K562 (cell line): ENCODE data around the gene MDC1. TPM values are rescaled to one million over a fixed set of nuclear protein-coding genes. Genes with fewer than 3 reads are reported as not detected.

Experiments
- ARNT ChIP-seq, 2 experiments: fragments of 450-650 bp; IDR thresholded peaks; 2 replicates each; pipeline ENCODE4 v1.6.1; 2016; ENCODE audit warnings: mild to moderate bottlenecking in 1 of 2
- E4F1 ChIP-seq: fragments of 250-450 bp; sonication (Bioruptor Pico); IDR thresholded peaks from 2 replicates; pipeline ENCODE4 v1.5.0; 2021; ENCODE audit warnings: mild to moderate bottlenecking, borderline replicate concordance
- ETV5 ChIP-seq: sonication (generic); formaldehyde crosslinking; IDR thresholded peaks from 2 replicates; pipeline ENCODE4 v1.4.0; 2020; ENCODE audit warnings: low read depth, mild to moderate bottlenecking, missing genetic modification reagents
- GABPA ChIP-seq: fragments of 200-800 bp; sonication (Bioruptor generic); conservative IDR thresholded peaks from 2 replicates; pipeline ENCODE4 v1.6.1; 2016; ENCODE audit warnings: low read depth, missing genetic modification characterization, missing compliant biosample characterization
- HNRNPH1 ChIP-seq: fragments of 200-400 bp; formaldehyde crosslinking; optimal IDR thresholded peaks from 2 replicates; pipeline ENCODE3; 2017; ENCODE audit warnings: low read depth, mild to moderate bottlenecking, low read length, moderate library complexity
- HOMEZ ChIP-seq: fragments of 250-450 bp; sonication (Bioruptor Pico); IDR thresholded peaks from 2 replicates; pipeline ENCODE4 v1.4.0; 2020; ENCODE audit warnings: mild to moderate bottlenecking, moderate library complexity
- KLF13 ChIP-seq: fragments of 450-650 bp; IDR thresholded peaks from 2 replicates; pipeline ENCODE4 v1.6.1; 2016; ENCODE audit warnings: missing genetic modification characterization, low read depth, mild to moderate bottlenecking, missing compliant biosample characterization, moderate library complexity, borderline replicate concordance
- MBD2 ChIP-seq: sonication (generic); IDR thresholded peaks from 2 replicates; pipeline ENCODE4 v1.6.1; 2016; ENCODE audit warnings: low read depth, borderline replicate concordance
- MIER1 ChIP-seq: fragments of 450-650 bp; IDR thresholded peaks from 2 replicates; pipeline ENCODE4 v1.6.1; 2016; ENCODE audit warnings: antibody characterized with exemption, mild to moderate bottlenecking, low read depth
- NBN ChIP-seq: fragments of 450-650 bp; IDR thresholded peaks from 2 replicates; pipeline ENCODE4 v1.6.1; 2016; ENCODE audit warnings: low read depth, mild to moderate bottlenecking
- PBX2 ChIP-seq, 2 experiments: IDR thresholded peaks in 1 of 2; conservative IDR thresholded peaks in 1 of 2; 2 replicates each; pipeline ENCODE4 v1.6.1; 2016; ENCODE audit warnings: low read depth in 2 of 2, mild to moderate bottlenecking in 1 of 2, missing compliant biosample characterization in 1 of 2, missing genetic modification characterization in 1 of 2, moderate library complexity in 1 of 2
- THAP12 ChIP-seq: fragments of 250-450 bp; sonication (Bioruptor Pico); IDR thresholded peaks from 2 replicates; pipeline ENCODE4 v1.9.0; 2021; ENCODE audit warnings: mild to moderate bottlenecking, inconsistent platforms
- ZNF408 ChIP-seq: fragments of 250-450 bp; sonication (Bioruptor Pico); IDR thresholded peaks from 2 replicates; pipeline ENCODE4 v1.4.0; 2020; ENCODE audit warnings: low read depth, mild to moderate bottlenecking, moderate library complexity
- ZSCAN29 ChIP-seq: fragments of 450-650 bp; IDR thresholded peaks from 2 replicates; pipeline ENCODE4 v1.6.1; 2017
- polyA plus RNA-seq, 8 experiments: library from polyadenylated mRNA; depleted of rRNA in 4 of 8; stranded (reverse) in 5 of 8; unstranded in 3 of 8; fragments of >200 nt; fragmentation: Nextera tagmentation in 2 of 8; fragmentation: Illumina TruSeq in 1 of 8; extraction: Ambion mirVana in 2 of 8; extraction: Trizol in 1 of 8; gene quantifications; 2 replicates each; pipeline versions ENCODE4 v1.2.1 to v1.2.3, GENCODE V29; 2011 to 2014; ENCODE audit warnings: inconsistent platforms in 1 of 8, missing spikeins in 1 of 8
- total RNA-seq, 7 experiments: library from RNA; depleted of rRNA in 6 of 7; stranded (reverse); fragments of >200 nt in 6 of 7; fragmentation: Illumina TruSeq in 2 of 7; extraction: Trizol in 2 of 7; gene quantifications; 2 replicates each; pipeline versions ENCODE4 v1.2.1 to v1.2.3, GENCODE V29; 2011 to 2021; ENCODE audit warnings: low replicate concordance in 1 of 7

MDC1 gene
- total and polyA plus RNA-seq, 9 of the 15 experiments (the other 6 are each of a cell fraction or from before 2014, with no cell fraction given): 8.2 to 114 (median 20.0) TPM

GRCh38 chr6:30690403-30691207 is 26.5 kb downstream of the MDC1 start, which contains the start of gene NRM (continued):
- TF ChIP-seq PBX2 (CRISPR knock-in tag; IDR thresholded peaks at IDR 0.05; ENCODE audit: low read depth) (no peak), PBX2 (tag; conservative IDR thresholded peaks at IDR 0.05; ENCODE audit: low read depth) (0 out of 2 replicates have a peak, but pooled peaks have one; percentile 24), ZSCAN29 (no peak), MIER1 (no peak), ARNT (IDR thresholded peaks at IDR 0.05) (peak in 1 of 2 experiments; percentile 55; a peak in 1 of 4 replicates), ZNF408 (CRISPR knock-in tag) (no peak), THAP12 (0 out of 2 replicates have a peak, but pooled peaks have one; percentile 20), HOMEZ (no peak), HNRNPH1 (no peak), NBN (peak; percentile 74), KLF13 (tag) (peak; percentile 67; the same call in 1 of the 2 replicates), E4F1 (CRISPR knock-in tag) (no peak), GABPA (peak; percentile 82), MBD2 (peak; percentile 49; the same call in 1 of the 2 replicates), ETV5 (CRISPR knock-in tag) (0 out of 2 replicates have a peak, but pooled peaks have one; percentile 50)
